AG04450 (cell line): Measurements from ENCODE around the gene DOK5. TPM values are rescaled to one million over a fixed set of nuclear protein-coding genes. Genes with fewer than 3 reads are reported as not detected.

ENCODE experiments used
- CTCF ChIA-PET: fragments of 300-600, 350-600 bp; formaldehyde crosslinking; extraction: SDS; loops from one replicate; lab custom pipeline; 2022; ENCODE audit warnings: antibody characterized with exemption, inconsistent platforms; lab: Charles Lee
- POLR2A ChIA-PET: fragments of 350-600 bp; formaldehyde crosslinking; extraction: SDS; loops from one replicate; lab custom pipeline; 2021; ENCODE audit warnings: antibody characterized with exemption, inconsistent platforms; lab: Yijun Ruan, JAX
- DNase-seq: peaks from one replicate; pipeline ENCODE4 v3.0.0-alpha.2; 2011; ENCODE audit warnings: low read depth, low spot score
- H3K27ac ChIP-seq: one replicate; pipeline ENCODE4 v1.5.1; 2012; ENCODE audit warnings: low read depth, low read length, control low read depth
- H3K27me3 ChIP-seq: one replicate; pipeline ENCODE4 v1.6.0; 2012; ENCODE audit warnings: low read length; ENCODE audit not compliant: control insufficient read depth, insufficient read depth
- H3K4me3 ChIP-seq: 2 replicates; pipeline ENCODE4 v1.5.1; 2011; ENCODE audit warnings: mild to moderate bottlenecking, low read depth, low read length, control low read depth
- H3K9me3 ChIP-seq: 2 replicates; pipeline ENCODE4 v1.5.1; 2012; ENCODE audit warnings: low read length; ENCODE audit not compliant: control insufficient read depth, insufficient read depth
- polyA plus RNA-seq: library from polyadenylated mRNA; depleted of rRNA; stranded (reverse); fragments of >200 nt; gene quantifications from 2 replicates; pipeline ENCODE4 v1.2.3, GENCODE V29; 2011
- TF ChIP-seq, protein P1 (sequence below): IDR thresholded peaks from 2 replicates; pipeline ENCODE4 v1.5.1; 2011; ENCODE audit warnings: low read depth, low read length, control low read depth, inconsistent platforms

Gene DOK5
- polyA plus RNA-seq, 1 experiment = 1.9 TPM

DNA sequence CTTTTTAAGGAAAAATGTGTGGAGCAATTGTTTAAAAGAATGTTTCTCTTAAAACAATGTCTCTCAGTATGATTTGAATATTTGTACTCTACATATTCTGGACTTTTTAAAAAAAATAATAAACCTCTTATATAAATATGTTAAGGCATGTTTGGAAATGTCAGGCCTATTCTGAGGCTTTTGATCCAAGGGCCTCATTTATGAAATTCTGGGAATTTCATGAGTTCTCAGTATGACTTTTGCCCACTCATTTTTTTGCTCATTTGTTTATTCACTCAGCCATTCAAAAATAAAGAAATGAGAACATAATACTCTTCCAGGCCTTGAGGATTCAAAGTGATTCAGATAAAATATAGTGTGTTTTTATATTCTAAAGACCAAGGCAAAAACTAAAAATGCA lies 60.4 kb downstream of the DOK5 start:
- Histone ChIP-seq H3K9me3 (peaks cover 2% of the 10 kb centered on the region; the same call in 1 of the 2 replicates), H3K27me3 (no peaks in the 10 kb centered on the region), H3K27ac (no peak overlapping the region), H3K4me3 (no peak overlapping the region)
- TF ChIP-seq, protein P1, sequence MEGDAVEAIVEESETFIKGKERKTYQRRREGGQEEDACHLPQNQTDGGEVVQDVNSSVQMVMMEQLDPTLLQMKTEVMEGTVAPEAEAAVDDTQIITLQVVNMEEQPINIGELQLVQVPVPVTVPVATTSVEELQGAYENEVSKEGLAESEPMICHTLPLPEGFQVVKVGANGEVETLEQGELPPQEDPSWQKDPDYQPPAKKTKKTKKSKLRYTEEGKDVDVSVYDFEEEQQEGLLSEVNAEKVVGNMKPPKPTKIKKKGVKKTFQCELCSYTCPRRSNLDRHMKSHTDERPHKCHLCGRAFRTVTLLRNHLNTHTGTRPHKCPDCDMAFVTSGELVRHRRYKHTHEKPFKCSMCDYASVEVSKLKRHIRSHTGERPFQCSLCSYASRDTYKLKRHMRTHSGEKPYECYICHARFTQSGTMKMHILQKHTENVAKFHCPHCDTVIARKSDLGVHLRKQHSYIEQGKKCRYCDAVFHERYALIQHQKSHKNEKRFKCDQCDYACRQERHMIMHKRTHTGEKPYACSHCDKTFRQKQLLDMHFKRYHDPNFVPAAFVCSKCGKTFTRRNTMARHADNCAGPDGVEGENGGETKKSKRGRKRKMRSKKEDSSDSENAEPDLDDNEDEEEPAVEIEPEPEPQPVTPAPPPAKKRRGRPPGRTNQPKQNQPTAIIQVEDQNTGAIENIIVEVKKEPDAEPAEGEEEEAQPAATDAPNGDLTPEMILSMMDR = no peak
- CTCF ChIA-PET = no interaction called here
- POLR2A ChIA-PET = no interaction called here
- DNase-seq = no peak

DNA sequence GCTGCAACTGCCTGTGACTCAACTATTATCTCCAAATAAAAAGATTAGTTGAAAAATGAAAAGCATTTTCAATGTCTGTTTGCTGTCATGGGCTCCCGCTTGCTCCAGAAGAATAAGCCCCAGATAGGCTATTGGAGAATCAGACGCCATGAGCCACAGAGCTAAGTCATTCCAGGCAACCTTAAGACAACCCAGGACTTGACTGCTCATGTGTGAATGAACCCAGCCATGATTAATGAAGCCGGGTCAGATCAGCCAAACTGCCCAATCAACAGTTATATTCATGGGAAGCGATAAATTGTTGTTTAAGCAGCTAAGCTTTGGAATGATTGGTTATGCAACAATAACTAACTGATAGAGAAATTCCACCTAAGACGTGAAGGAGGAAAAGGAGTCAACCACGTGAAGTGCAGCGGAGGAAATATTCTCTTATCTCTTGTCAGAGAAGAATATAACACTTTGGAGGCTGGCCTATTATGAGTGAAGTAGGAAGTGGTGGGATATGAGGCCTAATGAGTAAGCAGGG lies 64.2 kb downstream of the DOK5 start:
- ChIA-PET POLR2A (interaction anchor here (0.7 kb wide), 1 partner anchor 19 kb away, joined by 3 read pairs; no protein-coding TSS in a partner anchor), CTCF (no interaction called here)
- Histone ChIP-seq H3K9me3 (peaks cover 2% of the 10 kb centered on the region), H3K27ac (no peak overlapping the region), H3K4me3 (no peak overlapping the region), H3K27me3 (no peaks in the 10 kb centered on the region)
- DNase-seq = no peak
- TF ChIP-seq, protein P1 = no peak

DNA sequence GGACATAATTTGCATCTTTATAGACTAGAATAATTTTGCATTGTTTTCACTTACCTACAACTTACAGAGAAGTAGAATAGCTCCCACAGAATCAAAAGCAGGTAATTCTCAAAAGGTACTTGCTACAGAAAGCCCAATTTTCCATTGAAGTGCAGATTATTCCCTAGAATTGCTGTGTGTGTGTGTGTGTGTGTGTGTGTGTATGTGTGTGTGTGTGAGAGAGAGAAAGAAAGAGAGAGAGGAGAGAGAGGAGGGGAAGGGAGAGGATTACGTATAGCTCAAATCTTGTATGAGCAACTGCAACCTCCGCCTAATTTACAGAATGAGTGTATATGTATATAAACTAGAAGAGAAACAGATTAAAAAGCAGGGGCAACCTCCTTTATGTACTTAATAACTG lies 68.0 kb downstream of the DOK5 start:
- peaks cover 2% of the 10 kb centered on the region for H3K9me3 ChIP-seq
- CTCF ChIA-PET = interaction anchor here (0.7 kb wide), 1 partner anchor 317 kb away, joined by 3 read pairs; no protein-coding TSS in a partner anchor
- POLR2A ChIA-PET = no interaction called here
- H3K27me3 ChIP-seq = no peaks in the 10 kb centered on the region
- DNase-seq = no peak
- H3K27ac ChIP-seq = no peak overlapping the region
- H3K4me3 ChIP-seq = no peak overlapping the region
- TF ChIP-seq, protein P1 = no peak

DNA sequence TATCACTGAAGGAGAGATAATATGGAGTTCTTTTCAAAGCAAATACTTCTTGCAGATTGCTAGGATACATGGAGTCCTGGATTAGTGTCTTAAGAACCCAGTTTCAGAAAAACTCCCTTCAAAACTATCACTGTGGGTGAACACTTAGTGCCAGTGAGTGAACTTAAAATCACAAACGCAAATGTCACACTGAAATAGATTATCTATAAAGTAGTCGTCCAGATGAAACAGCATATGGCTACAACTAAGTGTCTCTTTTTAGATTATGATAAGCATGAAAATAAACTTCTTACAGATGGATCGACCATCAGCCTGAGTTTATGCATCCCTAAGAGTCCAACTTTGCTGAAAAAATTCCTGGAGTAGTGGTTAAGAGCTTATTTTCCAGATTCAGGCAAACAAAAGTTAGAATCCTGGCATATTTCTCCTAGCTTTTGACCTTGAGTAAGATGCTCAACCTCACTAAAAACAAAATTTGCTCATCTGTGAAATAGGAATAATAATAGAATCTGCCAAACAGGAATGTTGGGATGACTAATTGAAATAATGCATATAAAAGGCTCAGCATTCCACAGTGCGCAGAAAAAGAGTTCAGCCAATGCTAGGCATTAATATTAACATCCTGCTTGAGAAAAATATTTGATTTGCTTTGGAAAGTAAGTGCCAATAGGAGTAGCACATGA lies 70.4 kb downstream of the DOK5 start:
- no peaks in the 10 kb centered on the region for H3K27me3 ChIP-seq
- H3K9me3 ChIP-seq = no peaks in the 10 kb centered on the region; the same call in 1 of the 2 replicates
- TF ChIP-seq, protein P1 = no peak
- H3K27ac ChIP-seq = no peak overlapping the region
- ChIA-PET CTCF (no interaction called here), POLR2A (no interaction called here)
- H3K4me3 ChIP-seq = no peak overlapping the region
- DNase-seq = no peak

DNA sequence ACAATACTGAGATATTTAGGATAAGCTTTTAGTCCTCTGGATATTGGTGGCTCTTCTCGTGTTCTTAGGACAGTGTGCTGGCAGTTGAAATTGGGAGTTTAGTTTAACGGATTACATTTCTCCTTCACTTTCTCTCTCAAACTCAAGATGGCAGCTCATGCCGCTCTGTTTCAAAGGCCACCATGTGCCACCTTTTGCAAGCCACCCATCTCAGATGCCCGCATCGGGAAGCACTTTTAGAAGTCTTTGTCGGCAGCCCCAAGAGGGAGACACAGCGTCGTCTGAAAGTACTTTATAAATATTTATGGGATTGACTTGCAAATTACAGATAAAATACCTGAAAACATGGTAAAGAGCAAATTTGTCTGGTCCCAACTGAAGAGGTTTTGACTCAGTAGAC lies 73.5 kb downstream of the DOK5 start:
- ChIA-PET POLR2A (no interaction called here), CTCF (no interaction called here)
- TF ChIP-seq, protein P1 = no peak
- H3K4me3 ChIP-seq = no peak overlapping the region
- H3K9me3 ChIP-seq = no peaks in the 10 kb centered on the region; the same call in none of the 2 replicates
- no peak overlapping the region for H3K27ac ChIP-seq
- DNase-seq = no peak
- no peaks in the 10 kb centered on the region for H3K27me3 ChIP-seq
